GM23338 (cell line): ENCODE results near the gene RCSD1.

Experiments
- ETS1 ChIP-seq: IDR thresholded peaks from 2 replicates; pipeline ENCODE4 v1.6.1; 2016; ENCODE audit warnings: antibody characterized with exemption
- EZH2 ChIP-seq: fragments of 200-600 bp; sonication (generic); IDR thresholded peaks from one replicate; pipeline ENCODE4 v1.8.0; 2017; ENCODE audit warnings: antibody characterized with exemption, mild to moderate bottlenecking, low read depth; ENCODE audit not compliant: unreplicated experiment
- EZH2phosphoT487 ChIP-seq: fragments of 200-600 bp; sonication (generic); IDR thresholded peaks from one replicate; pipeline ENCODE4 v1.8.1; 2018; ENCODE audit warnings: antibody characterized with exemption; ENCODE audit not compliant: unreplicated experiment
- JUNB ChIP-seq: IDR thresholded peaks from one replicate; pipeline ENCODE4 v1.6.1; 2016; ENCODE audit warnings: antibody characterized with exemption; ENCODE audit not compliant: unreplicated experiment
- NANOG ChIP-seq: IDR thresholded peaks from 2 replicates; pipeline ENCODE4 v1.6.1; 2016; ENCODE audit warnings: antibody characterized with exemption, borderline replicate concordance
- POLR2AphosphoS5 ChIP-seq: IDR thresholded peaks from 2 replicates; pipeline ENCODE4 v1.6.1; 2016; ENCODE audit warnings: antibody characterized with exemption, low read depth
- ZNF114 ChIP-seq: fragments of 250-450 bp; sonication (Bioruptor Pico); IDR thresholded peaks from 2 replicates; pipeline ENCODE4 v1.5.0; 2020; ENCODE audit warnings: mild to moderate bottlenecking, moderate library complexity
- TF ChIP-seq, protein P1 (sequence below), 2 experiments: fragments of 200-600 bp in 1 of 2; sonication (generic) in 1 of 2; conservative IDR thresholded peaks; 2 replicates each; pipeline versions ENCODE4 v1.5.1 to v1.6.1; 2016 to 2017; ENCODE audit warnings: antibody characterized with exemption in 2 of 2, low read depth in 2 of 2, mild to moderate bottlenecking in 2 of 2, moderate library complexity in 1 of 2
- TF ChIP-seq, protein P2 (sequence below): IDR thresholded peaks from one replicate; pipeline ENCODE4 v1.6.1; 2018; ENCODE audit warnings: antibody characterized with exemption; ENCODE audit not compliant: unreplicated experiment

DNA sequence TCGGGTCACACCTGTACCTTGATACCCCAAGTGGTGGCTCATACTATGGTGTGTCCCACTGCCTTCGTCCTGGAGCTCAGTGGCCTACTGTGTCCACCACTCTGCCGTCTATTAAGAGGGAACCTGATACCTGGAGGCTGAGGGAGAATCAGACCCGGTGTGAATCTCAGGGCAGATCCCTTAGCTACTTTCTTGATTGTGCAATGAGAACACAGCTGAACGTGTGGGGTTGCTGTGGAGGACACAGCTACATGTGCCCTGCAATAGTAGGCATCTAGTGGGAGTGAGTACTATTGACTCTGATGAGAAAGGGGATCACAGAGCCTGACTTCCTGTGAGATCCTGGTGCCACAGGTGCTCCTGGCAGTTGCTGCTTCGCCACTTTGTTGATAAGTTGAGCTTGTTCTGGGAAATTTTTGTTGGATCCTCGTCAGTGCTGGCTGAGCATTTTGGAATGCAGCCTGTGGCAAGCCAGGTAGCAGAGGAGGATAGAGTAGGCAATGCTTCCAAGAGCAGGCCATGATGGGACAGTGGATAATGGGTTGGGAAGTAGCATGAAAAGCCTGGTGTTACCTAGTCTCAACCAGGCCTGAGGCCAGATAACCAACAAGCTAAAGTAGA is 63.5 kb downstream of the RCSD1 start:
- TF ChIP-seq ETS1 (no peak), ZNF114 (CRISPR knock-in tag) (no peak), POLR2AphosphoS5 (no peak), EZH2 (no peak), EZH2phosphoT487 (no peak), JUNB (no peak), NANOG (no peak)
- TF ChIP-seq, protein P1, sequence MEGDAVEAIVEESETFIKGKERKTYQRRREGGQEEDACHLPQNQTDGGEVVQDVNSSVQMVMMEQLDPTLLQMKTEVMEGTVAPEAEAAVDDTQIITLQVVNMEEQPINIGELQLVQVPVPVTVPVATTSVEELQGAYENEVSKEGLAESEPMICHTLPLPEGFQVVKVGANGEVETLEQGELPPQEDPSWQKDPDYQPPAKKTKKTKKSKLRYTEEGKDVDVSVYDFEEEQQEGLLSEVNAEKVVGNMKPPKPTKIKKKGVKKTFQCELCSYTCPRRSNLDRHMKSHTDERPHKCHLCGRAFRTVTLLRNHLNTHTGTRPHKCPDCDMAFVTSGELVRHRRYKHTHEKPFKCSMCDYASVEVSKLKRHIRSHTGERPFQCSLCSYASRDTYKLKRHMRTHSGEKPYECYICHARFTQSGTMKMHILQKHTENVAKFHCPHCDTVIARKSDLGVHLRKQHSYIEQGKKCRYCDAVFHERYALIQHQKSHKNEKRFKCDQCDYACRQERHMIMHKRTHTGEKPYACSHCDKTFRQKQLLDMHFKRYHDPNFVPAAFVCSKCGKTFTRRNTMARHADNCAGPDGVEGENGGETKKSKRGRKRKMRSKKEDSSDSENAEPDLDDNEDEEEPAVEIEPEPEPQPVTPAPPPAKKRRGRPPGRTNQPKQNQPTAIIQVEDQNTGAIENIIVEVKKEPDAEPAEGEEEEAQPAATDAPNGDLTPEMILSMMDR (conservative IDR thresholded peaks at IDR 0.05; ENCODE audit: low read depth in 2 of 2), result no peak
- TF ChIP-seq, protein P2, sequence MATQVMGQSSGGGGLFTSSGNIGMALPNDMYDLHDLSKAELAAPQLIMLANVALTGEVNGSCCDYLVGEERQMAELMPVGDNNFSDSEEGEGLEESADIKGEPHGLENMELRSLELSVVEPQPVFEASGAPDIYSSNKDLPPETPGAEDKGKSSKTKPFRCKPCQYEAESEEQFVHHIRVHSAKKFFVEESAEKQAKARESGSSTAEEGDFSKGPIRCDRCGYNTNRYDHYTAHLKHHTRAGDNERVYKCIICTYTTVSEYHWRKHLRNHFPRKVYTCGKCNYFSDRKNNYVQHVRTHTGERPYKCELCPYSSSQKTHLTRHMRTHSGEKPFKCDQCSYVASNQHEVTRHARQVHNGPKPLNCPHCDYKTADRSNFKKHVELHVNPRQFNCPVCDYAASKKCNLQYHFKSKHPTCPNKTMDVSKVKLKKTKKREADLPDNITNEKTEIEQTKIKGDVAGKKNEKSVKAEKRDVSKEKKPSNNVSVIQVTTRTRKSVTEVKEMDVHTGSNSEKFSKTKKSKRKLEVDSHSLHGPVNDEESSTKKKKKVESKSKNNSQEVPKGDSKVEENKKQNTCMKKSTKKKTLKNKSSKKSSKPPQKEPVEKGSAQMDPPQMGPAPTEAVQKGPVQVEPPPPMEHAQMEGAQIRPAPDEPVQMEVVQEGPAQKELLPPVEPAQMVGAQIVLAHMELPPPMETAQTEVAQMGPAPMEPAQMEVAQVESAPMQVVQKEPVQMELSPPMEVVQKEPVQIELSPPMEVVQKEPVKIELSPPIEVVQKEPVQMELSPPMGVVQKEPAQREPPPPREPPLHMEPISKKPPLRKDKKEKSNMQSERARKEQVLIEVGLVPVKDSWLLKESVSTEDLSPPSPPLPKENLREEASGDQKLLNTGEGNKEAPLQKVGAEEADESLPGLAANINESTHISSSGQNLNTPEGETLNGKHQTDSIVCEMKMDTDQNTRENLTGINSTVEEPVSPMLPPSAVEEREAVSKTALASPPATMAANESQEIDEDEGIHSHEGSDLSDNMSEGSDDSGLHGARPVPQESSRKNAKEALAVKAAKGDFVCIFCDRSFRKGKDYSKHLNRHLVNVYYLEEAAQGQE, result no peak
